Muscle layer of colon (tissue), 2 donors: ENCODE results near the gene MEN1.

Experiments
- H3K27ac ChIP-seq: one replicate; pipeline ENCODE4 v1.7.0; 2013; ENCODE audit warnings: low read depth, mild to moderate bottlenecking, low read length, moderate library complexity
- H3K27me3 ChIP-seq, 2 donors: one replicate each; pipeline ENCODE4 v1.7.0; 2013; ENCODE audit warnings: low read length in 2 of 2, mild to moderate bottlenecking in 2 of 2; ENCODE audit not compliant: insufficient read depth in 2 of 2, control insufficient read depth in 1 of 2
- H3K36me3 ChIP-seq: one replicate; pipeline ENCODE4 v1.7.0; 2013; ENCODE audit warnings: mild to moderate bottlenecking, low read length; ENCODE audit not compliant: insufficient read depth
- H3K4me1 ChIP-seq: one replicate; pipeline ENCODE4 v1.7.0; 2013; ENCODE audit warnings: mild to moderate bottlenecking, low read length; ENCODE audit not compliant: insufficient read depth
- H3K4me3 ChIP-seq, 2 donors: one replicate each; pipeline ENCODE4 v1.7.0; 2013; ENCODE audit warnings: low read length in 2 of 2, low read depth in 1 of 2, mild to moderate bottlenecking in 1 of 2, moderate library complexity in 1 of 2
- H3K9ac ChIP-seq: one replicate; pipeline ENCODE4 v1.7.0; 2013; ENCODE audit warnings: low read length
- H3K9me3 ChIP-seq: one replicate; pipeline ENCODE4 v1.7.0; 2013; ENCODE audit warnings: mild to moderate bottlenecking, low read length
- donor health status: abdominal sarcoma.
- donor health status: Adenocarcinoma of cecum.

MEN1 gene

DNA sequence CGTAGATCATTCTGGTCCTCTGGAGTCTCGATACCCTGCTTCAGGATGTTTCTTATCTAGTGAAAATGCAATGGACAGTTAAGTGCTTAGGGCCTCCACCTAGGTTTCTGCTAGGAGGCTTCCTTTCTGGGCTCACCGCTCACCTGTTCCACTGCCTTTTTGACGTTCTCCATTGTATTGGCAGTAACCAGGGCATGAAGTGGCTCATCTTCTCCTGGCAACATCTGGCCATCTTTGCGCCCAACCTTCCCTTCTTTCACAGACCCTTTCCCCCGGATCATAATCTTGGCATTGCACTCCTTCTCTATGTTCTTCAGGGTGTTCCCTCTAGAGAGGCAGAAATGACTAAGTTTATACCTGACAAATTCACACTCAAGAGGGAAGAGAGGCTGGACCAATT lies 41.1 kb downstream of the MEN1 start:
- no peaks in the 10 kb centered on the region for H3K9me3 ChIP-seq
- H3K9ac ChIP-seq: no peak overlapping the region
- H3K4me1 ChIP-seq: peaks cover 44% of the 10 kb centered on the region
- H3K4me3 ChIP-seq: no peak overlapping the region
- H3K36me3 ChIP-seq: peaks cover 91% of the 10 kb centered on the region
- H3K27me3 ChIP-seq: no peaks in the 10 kb centered on the region
- no peak overlapping the region for H3K27ac ChIP-seq

GRCh38 chr11:64768300-64768694 lies 42.1 kb downstream of the MEN1 start:
- no peak overlapping the region for H3K4me3 ChIP-seq
- peaks cover 47% of the 10 kb centered on the region for H3K4me1 ChIP-seq
- peak overlapping the region; percentile 7 for H3K27ac ChIP-seq
- H3K36me3 ChIP-seq: peaks cover 91% of the 10 kb centered on the region
- H3K27me3 ChIP-seq: no peaks in the 10 kb centered on the region
- no peak overlapping the region for H3K9ac ChIP-seq
- H3K9me3 ChIP-seq: no peaks in the 10 kb centered on the region

DNA sequence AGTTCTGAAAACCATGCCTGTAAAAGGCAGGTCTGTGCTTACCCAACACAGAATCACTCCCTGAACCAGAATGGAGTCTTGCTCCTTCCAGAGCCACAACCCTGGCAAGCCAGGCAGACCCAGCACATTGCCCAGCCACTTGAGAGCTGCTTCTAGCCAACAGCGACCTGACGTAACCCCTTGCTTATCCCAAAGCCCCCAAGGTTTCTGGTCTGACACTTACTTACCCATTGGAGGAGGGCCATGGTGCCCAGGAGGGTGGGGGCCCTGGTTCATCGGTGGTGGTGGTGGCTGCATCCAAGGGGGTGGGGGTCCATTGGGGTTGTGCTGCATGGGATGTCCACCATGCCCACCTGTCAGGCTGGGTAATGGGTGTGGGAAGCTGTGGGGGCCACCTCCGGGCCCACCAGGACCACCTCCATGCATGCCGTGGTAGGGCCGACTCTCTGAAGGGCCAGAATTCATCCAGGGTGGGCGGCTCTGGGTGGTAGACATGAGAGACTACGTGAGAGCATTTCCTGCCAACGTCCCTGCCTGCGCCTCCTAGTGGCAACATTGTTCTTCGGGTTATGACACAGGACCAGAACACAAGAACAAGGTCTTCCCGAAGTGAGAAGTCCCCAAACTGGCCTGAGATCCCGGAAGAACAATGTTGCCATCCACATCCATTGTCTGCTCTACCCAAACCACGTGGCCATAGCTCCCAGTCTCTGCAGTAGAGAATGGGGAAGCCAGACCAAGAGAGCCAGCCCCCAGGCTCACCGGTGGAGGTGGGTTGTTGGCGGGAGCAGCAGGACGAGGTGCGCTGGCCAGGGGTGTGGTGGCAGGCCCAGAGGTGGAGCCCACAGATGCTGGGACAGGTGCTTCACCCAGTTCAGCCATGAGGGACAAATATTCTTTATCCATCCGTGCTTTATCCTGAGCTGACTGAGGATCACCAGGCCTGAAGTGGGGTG lies 42.7 kb downstream of the MEN1 start:
- no peaks in the 10 kb centered on the region for H3K9me3 ChIP-seq
- no peak overlapping the region for H3K9ac ChIP-seq
- H3K27me3 ChIP-seq: no peaks in the 10 kb centered on the region
- H3K4me3 ChIP-seq: no peak overlapping the region
- peaks cover 91% of the 10 kb centered on the region for H3K36me3 ChIP-seq
- H3K4me1 ChIP-seq: peaks cover 47% of the 10 kb centered on the region
- H3K27ac ChIP-seq: peak overlapping the region; percentile 7

GRCh38 chr11:64766881-64767280 lies 43.5 kb downstream of the MEN1 start:
- H3K27ac ChIP-seq: peak overlapping the region; percentile 5
- no peaks in the 10 kb centered on the region for H3K27me3 ChIP-seq
- H3K9me3 ChIP-seq: no peaks in the 10 kb centered on the region
- no peak overlapping the region for H3K4me3 ChIP-seq
- H3K9ac ChIP-seq: no peak overlapping the region
- peaks cover 47% of the 10 kb centered on the region for H3K4me1 ChIP-seq
- peaks cover 84% of the 10 kb centered on the region for H3K36me3 ChIP-seq

- peaks cover 76% of the 10 kb centered on the region for H3K36me3 ChIP-seq
- H3K27ac ChIP-seq: no peak overlapping the region
- no peak overlapping the region for H3K4me3 ChIP-seq
- no peaks in the 10 kb centered on the region for H3K9me3 ChIP-seq
- peaks cover 46% of the 10 kb centered on the region for H3K4me1 ChIP-seq
- H3K27me3 ChIP-seq: no peaks in the 10 kb centered on the region
- no peak overlapping the region for H3K9ac ChIP-seq
Observed at GRCh38 chr11:64765851-64766665, 44.3 kb downstream of the MEN1 start.

DNA sequence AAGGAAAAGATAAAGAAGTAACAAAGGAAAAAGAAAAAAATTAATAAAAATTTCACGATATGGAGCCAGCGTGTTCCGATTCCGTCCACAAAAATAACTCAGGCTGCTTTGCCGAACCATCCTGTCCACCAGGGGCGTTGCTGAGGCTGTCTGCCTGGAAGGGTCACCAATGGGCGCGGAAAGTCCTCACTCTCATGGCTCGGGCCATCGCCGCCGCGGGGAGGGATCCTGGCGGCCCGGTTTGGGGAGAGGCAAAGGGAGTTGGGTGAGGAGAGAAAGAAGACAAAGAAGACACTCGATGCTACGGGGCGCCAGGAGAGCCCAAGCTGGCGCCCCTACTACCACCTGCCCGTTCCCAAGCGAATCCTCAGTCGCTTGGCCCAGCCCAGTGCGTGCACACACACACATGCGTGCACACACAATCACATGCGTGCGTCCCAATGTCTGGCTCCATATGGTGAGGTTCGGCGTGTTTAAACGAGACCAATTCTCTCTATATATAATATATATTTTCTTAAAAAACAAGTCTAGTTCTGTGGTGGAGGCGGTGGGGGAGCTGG lies 45.0 kb downstream of the MEN1 start:
- peaks cover 53% of the 10 kb centered on the region for H3K4me1 ChIP-seq

DNA sequence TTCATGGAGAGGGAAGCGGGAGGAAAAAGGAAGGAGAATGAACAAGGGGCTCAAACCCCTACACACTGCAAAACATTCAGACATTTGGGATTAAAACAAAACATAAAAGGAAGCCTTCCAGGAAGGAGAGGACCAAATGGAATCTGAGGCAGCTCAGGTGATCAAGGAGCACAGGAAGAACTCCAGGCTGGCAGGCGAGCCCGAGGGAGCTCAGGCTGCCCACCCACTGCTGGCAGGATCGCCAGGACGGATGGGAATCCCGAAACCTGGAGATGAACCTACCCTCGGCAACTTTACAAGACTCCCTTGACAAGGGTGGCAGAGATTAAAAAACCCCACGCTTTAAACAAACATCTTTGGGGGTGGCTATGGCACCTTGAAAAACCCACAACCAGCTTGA lies 45.6 kb downstream of the MEN1 start:
- no peak overlapping the region for H3K9ac ChIP-seq
- H3K4me3 ChIP-seq: no peak overlapping the region
- H3K27me3 ChIP-seq: no peaks in the 10 kb centered on the region
- H3K36me3 ChIP-seq: peaks cover 63% of the 10 kb centered on the region
- peak overlapping the region; percentile 64 for H3K27ac ChIP-seq
- no peaks in the 10 kb centered on the region for H3K9me3 ChIP-seq
- H3K4me1 ChIP-seq: peaks cover 59% of the 10 kb centered on the region

More for the DNA sequence above, 45.0 kb downstream of the MEN1 start:
- no peaks in the 10 kb centered on the region for H3K27me3 ChIP-seq
- no peak overlapping the region for H3K9ac ChIP-seq
- peaks cover 69% of the 10 kb centered on the region for H3K36me3 ChIP-seq
- H3K4me3 ChIP-seq: no peak overlapping the region
- H3K9me3 ChIP-seq: no peaks in the 10 kb centered on the region
- H3K27ac ChIP-seq: no peak overlapping the region

- no peak overlapping the region for H3K4me3 ChIP-seq
- H3K4me1 ChIP-seq: peaks cover 62% of the 10 kb centered on the region
- H3K36me3 ChIP-seq: peaks cover 57% of the 10 kb centered on the region
- H3K9me3 ChIP-seq: no peaks in the 10 kb centered on the region
- no peak overlapping the region for H3K9ac ChIP-seq
- no peaks in the 10 kb centered on the region for H3K27me3 ChIP-seq
- peak overlapping the region; percentile 64 for H3K27ac ChIP-seq
Observed at GRCh38 chr11:64764040-64764611, 46.2 kb downstream of the MEN1 start.

DNA sequence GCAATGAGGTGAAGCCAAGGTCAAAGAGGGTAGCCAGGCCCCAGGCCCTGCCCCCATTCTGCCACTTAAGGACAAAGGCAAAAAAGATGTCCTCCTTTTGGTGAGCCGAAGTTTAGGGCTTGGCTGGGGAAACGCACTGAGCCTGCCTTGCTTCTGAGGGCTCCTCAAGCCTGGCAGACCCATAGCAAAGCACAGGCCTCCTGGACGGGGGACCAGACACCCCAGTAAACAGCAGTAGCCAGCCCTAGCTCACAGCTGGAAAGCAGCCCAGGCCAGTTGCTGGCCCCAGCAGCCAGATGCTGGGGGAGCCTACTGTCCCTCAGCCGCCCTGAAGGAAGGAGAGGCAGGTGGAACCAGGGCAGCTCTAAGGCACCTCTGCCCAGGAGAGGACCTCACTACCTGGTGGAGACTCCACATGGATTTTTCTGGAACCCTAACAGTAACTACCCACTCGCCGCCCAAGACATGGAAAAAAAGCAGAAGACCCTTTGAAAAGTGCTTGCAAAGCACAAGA lies 46.8 kb downstream of the MEN1 start:
- peak overlapping the region; percentile 64 for H3K27ac ChIP-seq
- no peaks in the 10 kb centered on the region for H3K9me3 ChIP-seq
- no peak overlapping the region for H3K9ac ChIP-seq
- peak overlapping the region in 1 of 2 donors; percentile 3 for H3K4me3 ChIP-seq
- H3K36me3 ChIP-seq: peaks cover 51% of the 10 kb centered on the region
- no peaks in the 10 kb centered on the region for H3K27me3 ChIP-seq
- peaks cover 68% of the 10 kb centered on the region for H3K4me1 ChIP-seq

DNA sequence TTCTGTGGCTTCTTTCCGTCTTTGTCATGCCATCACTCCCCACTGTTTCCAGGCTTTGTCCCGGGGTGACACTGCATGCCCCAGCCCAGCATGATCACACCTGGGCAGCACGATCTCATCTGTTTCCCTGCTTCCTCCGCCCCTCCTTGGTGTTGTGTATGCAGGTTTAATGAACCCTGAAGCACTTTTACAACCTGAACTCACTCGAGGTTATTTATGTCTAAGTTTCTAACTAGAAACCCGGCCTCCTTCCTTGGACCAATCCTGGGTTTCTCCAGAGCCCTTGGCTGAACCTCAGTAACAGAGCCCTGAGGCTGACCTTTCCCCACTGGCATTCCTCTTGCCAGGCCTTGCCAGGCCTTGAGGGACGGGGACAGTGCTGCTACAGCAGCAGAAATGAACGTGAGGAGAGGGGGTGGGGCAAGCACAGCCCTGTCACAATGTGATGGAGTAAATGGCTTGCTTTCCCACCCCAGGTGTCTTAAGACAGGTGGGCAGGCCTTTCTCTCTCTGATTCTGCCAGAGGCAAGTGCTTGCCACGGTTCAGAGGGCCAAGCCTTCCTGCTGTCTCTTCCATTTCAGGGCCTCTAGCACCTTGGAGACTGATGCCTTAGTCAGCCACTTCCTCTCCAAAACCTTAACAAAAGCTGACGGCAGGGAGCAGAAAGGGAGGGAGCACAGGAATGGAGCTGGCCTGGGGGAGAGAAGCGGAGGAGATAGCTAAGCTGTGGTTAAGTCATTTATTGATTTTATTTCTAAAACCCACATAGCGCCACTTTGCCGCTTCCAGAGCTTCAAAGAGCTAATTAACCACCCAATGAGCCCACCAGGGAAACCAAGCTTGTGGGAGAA lies 47.5 kb downstream of the MEN1 start:
- peak overlapping the region; percentile 64 for H3K27ac ChIP-seq
- no peaks in the 10 kb centered on the region for H3K27me3 ChIP-seq
- H3K9me3 ChIP-seq: no peaks in the 10 kb centered on the region
- peaks cover 44% of the 10 kb centered on the region for H3K36me3 ChIP-seq
- H3K4me1 ChIP-seq: peaks cover 69% of the 10 kb centered on the region
- no peak overlapping the region for H3K9ac ChIP-seq
- peak overlapping the region in 1 of 2 donors; percentile 3 for H3K4me3 ChIP-seq
